GM18870 (cell line): Measurements from ENCODE around the gene FJX1.

Experiments used
- ATAC-seq: cut with Tn5 transposase; IDR thresholded peaks from one replicate; pipeline ENCODE4 v1.9.1; 2021; ENCODE audit warnings: moderate library complexity; ENCODE audit not compliant: unreplicated experiment

Gene FJX1

DNA sequence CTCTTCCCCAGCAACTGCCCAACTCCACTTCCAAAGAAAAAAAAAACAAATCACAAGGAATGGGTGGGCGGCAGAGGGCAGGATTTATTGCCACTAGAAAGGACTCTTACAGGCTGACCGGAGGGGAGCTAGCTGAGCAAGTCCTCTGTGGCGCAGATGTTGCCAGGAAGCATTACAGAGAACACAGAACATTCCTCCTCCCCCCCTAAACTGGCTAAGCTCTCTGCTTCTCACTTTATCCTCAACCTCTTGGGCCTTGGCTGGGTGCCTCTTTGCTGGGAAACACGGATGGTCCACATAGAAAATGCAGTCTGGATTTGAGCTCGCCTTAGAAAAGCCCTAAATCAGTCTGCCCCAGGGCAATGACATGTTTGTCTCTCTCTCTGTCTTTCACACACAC, 12.6 kb upstream of the FJX1 start:
- ATAC-seq = no peak

DNA sequence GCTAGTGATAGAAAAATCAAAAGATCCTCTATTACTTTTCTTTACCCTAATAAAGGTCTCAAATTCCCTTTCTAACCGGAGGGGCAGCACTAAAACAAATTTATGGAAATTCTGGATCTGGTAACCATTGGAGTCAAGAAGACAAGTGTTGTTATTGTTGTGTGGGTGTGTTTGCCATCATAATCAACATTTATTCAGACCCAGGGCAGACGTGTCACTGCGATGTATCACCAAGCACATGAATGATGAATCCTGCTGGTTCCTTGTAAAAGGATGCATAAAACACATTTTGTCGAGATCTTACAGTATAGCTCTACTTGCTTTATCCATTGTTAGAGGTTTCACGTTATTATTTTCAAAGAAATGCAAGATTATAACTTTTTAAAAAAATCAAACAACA, 12.1 kb upstream of the FJX1 start:
- ATAC-seq = no peak

DNA sequence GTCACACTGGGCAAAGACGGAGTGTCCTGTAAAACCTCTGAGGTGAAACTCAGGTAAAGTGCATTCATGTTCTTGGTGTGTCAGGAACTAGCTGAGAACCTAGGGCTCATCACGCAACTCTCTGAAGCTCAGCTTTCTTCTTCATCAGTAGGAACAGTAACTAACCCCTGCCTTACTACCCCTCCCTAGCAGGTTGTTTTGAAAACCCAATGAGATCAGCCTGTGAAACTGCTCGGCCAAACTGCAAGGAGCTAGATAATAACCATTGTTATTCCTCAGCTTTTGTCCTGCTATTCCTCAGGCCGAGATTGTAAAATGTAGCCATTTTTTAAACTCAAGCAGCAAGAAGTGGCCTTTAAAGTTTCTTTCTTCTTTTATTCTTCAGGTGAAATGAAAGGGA, 9.8 kb upstream of the FJX1 start:
- no peak for ATAC-seq

GRCh38 chr11:35609656-35610055, 8.6 kb upstream of the FJX1 start:
- no peak for ATAC-seq

GRCh38 chr11:35610631-35611030, 7.6 kb upstream of the FJX1 start:
- no peak for ATAC-seq

DNA sequence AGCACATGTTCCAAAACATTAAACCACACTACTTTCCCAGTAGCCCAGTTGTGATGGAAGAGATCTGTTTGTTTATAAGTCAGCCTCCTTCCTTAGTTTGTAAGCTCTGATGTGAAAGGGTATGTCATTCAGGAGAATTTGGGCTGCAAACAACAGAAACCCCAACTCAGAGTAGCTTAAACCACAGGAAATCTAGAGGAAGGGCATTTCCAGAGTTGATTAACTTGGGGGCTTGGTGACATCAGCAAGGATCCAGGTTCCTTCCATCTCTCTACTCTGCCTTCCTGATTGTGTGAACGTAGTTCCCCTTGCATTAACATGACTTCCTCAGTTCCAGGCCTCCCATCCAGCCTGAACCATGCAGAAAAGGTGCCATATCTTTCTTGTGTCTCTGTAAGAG, 6.5 kb upstream of the FJX1 start:
- no peak for ATAC-seq

- no peak for ATAC-seq
Observed at GRCh38 chr11:35614939-35615569, 3.2 kb upstream of the FJX1 start.

DNA sequence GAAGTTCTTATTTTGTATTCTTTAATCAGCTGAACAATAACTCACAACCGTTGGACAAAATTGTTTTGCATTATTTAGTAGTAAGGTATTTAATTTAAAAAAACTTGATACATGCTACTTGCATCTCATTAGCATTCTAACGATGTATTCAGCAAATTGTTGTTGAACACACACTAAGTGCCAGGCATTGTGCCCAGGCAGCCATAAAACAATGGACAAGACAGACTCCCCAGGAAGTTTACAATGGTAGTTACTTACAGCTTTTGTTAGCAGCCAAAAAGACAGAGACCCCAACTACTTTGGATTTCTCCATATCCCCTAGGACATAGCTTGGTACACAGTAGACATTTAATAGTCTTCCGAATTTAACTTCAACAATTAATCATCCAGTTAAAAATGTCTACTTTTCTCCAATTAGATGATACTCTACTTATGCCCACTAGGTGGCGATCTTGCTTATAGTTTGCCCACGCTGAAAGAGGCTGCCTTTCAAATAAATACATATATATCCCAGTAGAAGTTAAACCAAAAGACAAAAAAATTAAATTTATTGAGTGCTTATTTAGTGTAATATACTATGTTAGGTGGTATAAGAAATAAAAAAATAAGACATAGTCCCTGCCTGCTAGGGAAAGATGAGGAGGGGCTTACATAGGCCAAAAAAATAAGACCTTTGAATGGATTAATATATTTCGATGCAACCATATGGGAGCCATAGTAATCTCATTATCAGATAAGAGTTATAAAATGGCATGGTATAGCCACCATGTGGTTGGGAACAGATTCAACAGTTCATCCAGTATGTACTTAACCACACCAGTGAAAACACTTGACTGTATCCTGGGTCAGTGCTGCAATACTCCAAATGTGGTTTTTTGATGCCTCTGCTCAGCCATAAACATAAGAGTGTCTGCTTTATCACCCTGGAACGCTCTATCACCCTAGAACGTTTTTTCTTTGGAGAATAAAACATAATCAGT, 2.0 kb upstream of the FJX1 start:
- ATAC-seq = no peak

DNA sequence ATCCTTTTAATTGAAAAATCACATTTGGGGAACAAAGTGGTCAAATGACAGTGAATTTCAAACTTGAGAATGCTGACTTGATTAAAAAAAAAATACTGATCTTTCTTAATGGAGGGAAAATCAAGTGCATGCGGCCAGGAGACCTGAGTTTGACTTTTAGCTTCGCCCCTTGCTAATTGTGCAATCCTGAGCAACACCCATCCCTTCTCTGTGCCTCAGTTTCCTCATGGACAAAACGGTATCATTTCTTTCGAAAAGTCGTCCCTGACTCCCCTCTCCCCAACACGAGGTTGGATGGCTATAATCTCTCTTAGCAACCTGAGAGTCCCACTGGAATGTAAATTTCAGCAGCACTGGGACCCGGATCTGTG, 959 bp upstream of the FJX1 start:
- ATAC-seq = no peak

DNA sequence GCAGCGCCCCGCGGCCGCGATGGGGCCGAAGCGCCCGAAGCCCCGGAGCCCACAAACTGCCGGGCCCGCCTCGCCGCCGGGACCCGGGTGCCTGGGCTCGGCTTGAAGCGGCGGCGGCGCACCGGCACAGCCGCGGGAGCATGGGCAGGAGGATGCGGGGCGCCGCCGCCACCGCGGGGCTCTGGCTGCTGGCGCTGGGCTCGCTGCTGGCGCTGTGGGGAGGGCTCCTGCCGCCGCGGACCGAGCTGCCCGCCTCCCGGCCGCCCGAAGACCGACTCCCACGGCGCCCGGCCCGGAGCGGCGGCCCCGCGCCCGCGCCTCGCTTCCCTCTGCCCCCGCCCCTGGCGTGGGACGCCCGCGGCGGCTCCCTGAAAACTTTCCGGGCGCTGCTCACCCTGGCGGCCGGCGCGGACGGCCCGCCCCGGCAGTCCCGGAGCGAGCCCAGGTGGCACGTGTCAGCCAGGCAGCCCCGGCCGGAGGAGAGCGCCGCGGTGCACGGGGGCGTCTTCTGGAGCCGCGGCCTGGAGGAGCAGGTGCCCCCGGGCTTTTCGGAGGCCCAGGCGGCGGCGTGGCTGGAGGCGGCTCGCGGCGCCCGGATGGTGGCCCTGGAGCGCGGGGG, 346 bp downstream of the FJX1 start:
- no peak for ATAC-seq

DNA sequence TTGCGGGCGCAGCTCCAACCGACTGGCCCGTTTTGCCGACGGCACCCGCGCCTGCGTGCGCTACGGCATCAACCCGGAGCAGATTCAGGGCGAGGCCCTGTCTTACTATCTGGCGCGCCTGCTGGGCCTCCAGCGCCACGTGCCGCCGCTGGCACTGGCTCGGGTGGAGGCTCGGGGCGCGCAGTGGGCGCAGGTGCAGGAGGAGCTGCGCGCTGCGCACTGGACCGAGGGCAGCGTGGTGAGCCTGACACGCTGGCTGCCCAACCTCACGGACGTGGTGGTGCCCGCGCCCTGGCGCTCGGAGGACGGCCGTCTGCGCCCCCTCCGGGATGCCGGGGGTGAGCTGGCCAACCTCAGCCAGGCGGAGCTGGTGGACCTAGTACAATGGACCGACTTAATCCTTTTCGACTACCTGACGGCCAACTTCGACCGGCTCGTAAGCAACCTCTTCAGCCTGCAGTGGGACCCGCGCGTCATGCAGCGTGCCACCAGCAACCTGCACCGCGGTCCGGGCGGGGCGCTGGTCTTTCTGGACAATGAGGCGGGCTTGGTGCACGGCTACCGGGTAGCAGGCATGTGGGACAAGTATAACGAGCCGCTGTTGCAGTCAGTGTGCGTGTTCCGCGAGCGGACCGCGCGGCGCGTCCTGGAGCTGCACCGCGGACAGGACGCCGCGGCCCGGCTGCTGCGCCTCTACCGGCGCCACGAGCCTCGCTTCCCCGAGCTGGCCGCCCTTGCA, 1.0 kb downstream of the FJX1 start:
- no peak for ATAC-seq

DNA sequence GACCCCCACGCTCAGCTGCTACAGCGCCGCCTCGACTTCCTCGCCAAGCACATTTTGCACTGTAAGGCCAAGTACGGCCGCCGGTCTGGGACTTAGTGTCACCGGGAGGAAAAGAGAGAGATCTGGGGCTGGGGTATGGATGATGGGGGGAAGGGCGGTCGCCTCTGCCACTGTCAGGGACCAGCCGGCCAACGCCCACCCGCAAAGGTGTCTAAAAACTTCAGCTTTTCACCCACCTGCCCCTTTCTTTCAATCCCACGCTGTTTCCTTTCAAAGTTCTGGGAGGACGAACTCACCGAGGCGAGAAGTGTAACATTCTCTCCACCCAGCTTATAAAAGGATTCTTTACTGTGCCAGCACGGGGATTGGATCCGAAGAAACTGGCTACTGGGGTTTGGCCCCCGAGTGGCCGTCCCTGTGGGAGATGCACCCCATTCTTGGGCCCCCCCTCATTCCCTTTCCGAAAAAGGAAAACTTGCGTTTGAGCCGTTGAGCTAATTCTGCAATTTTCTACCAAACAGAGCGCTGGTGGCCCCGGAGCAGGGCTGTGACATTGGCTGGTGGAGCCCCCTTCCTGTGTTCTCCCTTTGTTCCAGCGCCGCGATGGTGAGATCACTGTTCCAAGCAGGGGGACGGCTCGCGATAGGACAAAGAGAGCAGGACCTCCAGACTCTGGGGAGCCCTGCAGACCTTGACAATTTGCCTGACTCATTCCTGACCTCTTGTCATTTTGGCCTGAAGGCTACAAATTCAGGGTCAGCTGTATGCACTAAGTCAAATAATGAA, 1.8 kb downstream of the FJX1 start:
- ATAC-seq = no peak

DNA sequence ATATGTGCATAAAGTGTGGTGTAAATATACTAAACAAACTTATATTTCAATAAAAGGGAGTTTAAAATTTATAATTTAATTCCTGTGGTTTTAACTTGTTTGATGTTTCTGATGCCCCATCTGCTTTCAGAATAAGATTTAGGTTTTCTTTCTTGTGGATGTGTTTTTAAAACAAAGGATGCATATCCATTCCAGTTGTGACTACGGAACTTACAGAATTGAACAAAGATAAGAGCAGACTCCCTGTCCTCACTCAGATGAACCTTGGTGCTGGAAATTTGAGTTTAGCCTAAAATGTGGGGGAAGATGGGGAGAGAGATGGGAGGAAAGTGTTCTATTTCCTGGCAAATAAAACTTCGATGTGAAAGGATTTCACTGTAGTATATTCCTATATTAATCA, 2.5 kb downstream of the FJX1 start:
- no peak for ATAC-seq

GRCh38 chr11:35621620-35622019, 3.4 kb downstream of the FJX1 start:
- ATAC-seq = no peak

DNA sequence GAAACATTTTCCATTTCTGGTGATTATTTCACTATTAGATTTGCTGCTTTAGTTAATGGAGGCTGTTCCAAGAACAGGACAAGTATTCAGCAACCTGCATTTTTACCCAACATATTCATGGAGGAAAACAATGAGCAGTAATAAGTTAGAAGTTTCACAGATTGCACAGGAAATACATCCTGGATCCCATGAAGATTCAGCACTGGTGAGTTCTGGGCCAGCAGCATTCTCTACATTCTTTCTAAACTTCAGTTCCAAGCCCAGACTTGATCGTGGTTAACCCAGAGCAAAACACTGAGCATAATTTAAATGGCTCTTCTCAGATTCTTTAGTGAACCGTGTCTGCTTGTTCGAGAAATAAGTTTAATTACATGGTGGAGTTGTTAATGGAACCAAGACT, 3.8 kb downstream of the FJX1 start:
- ATAC-seq = no peak

- ATAC-seq = no peak
Observed at GRCh38 chr11:35623621-35624168, 5.4 kb downstream of the FJX1 start.

- ATAC-seq = no peak
Observed at GRCh38 chr11:35624316-35624715, 6.1 kb downstream of the FJX1 start.

- ATAC-seq = no peak
Observed at GRCh38 chr11:35624781-35625180, 6.5 kb downstream of the FJX1 start.

DNA sequence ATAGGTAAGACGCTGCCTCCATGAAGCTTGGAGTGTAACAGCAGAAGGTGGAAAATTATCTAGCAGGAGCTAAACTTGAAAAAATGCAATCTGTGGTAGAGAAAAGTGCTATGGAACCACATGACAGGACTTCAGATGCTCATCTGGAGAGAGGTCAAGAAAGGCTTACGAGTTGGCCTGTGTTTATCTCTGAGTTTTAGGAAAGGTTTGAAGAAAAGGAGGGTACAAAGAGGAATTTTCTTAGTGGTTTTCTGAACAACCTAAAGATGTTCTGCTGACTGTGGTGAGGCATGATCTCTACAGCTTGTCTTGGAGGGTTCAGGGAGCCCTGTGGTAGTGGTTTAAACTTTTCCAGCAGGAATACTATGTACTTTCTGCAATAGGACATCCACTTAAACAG, 8.2 kb downstream of the FJX1 start:
- ATAC-seq = no peak

DNA sequence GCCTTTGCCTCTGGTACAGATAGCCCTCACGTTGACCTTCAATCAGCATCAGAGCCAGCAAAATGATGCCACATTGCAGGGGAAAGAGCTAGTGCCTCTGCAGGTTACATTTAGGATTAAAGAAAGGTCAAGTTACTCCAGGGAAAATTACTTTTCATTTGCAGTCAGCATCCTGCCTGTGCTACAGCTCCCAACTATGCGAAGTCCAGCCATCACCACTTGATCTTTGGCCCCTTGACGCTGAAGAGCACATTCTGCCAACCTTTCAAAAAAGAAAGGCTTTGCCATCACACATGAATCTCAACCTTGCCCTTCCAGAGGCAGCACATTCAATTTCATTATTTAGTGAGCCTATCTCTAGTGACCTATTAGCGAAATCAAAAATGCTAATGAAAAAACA, 11.3 kb downstream of the FJX1 start:
- no peak for ATAC-seq
